Right cardiac atrium (tissue), 5 donors: Measurements from ENCODE around the gene MOGAT1. TPM values are rescaled to one million over a fixed set of nuclear protein-coding genes. Genes with fewer than 3 reads are reported as not detected.

Experiments used
- ATAC-seq, 2 donors: fragments of 200-7000 bp; cut with Tn5 transposase; one replicate each; pipeline versions ENCODE4 v1.8.0 to v1.9.1; 2020; ENCODE audit warnings: moderate library complexity in 2 of 2, mild to moderate bottlenecking in 1 of 2
- DNase-seq, 3 donors: peaks; one replicate each; pipeline ENCODE4 v3.0.0-alpha.2; 2020
- H3K27ac ChIP-seq: one replicate; pipeline ENCODE4 v1.5.1; 2013; ENCODE audit warnings: mild to moderate bottlenecking, low read length, control low read depth, moderate library complexity
- H3K27me3 ChIP-seq: one replicate; pipeline ENCODE4 v1.6.1; 2013; ENCODE audit not compliant: control insufficient read depth, insufficient read depth
- H3K4me1 ChIP-seq: one replicate; pipeline ENCODE4 v1.6.1; 2013; ENCODE audit warnings: low read length; ENCODE audit not compliant: control insufficient read depth, insufficient read depth
- H3K4me3 ChIP-seq: one replicate; pipeline ENCODE4 v1.5.1; 2013; ENCODE audit warnings: low read length, control low read depth
- H3K9me3 ChIP-seq: one replicate; pipeline ENCODE4 v1.6.1; 2013; ENCODE audit warnings: low read length; ENCODE audit not compliant: control insufficient read depth
- WGBS: extraction: QIAGEN DNeasy Blood & Tissue Kit; methylation state at CpG from one replicate; pipeline ENCODE4 v1.1.7; 2013; 5-methylcytosine and 5-hydroxymethylcytosine counted together
- intact Hi-C, 4 donors: fragments of 100-400 bp; cut with DNase I; formaldehyde crosslinking; loops; one replicate each; pipeline versions ENCODE4 v1.11.0 to v1.14.0; 2022 to 2023
- polyA plus RNA-seq: library from polyadenylated mRNA; stranded (reverse); fragments of 200-250 nt; gene quantifications from one replicate; pipeline ENCODE4 v1.2.3, GENCODE V29; 2013
- total RNA-seq, 4 donors: library from RNA; stranded (reverse); fragmentation: NEBNext Ultra II Directional; extraction: Animal tissue kit (Norgen Biotek cat#: 25700); gene quantifications; one replicate each; pipeline ENCODE4 v1.2.1, GENCODE V29; 2021
- donor health status: healthy with polysubstance abuse.
- donor health status: DM: no; HTN: yes; CAD: no.
- donor health status: DM: no; HTN: no; CAD: no.
- donor health status: DM: no; HTN: yes; CAD: no; lungs with severe emphysema.
- donor health status: DM: yes; HTN: yes; CAD: no.

Gene MOGAT1
- total and polyA plus RNA-seq, 5 donors, result 0.16 to 0.59 TPM; not detected in 3

GRCh38 chr2:222756951-222757650, 85.6 kb downstream of the MOGAT1 start:
- no peaks in the 10 kb centered on the region for H3K27me3 ChIP-seq
- peaks cover 3% of the 10 kb centered on the region for H3K4me1 ChIP-seq
- ATAC-seq, result no peak
- intact Hi-C loops, result no loop called here
- WGBS, result 60% methylated on average over 5 of the region's 5 CpGs
- DNase-seq, result no peak
- H3K9me3 ChIP-seq, result no peaks in the 10 kb centered on the region
- H3K27ac ChIP-seq, result no peak overlapping the region
- H3K4me3 ChIP-seq, result no peak overlapping the region

Other genes starting within 250 kb of the MOGAT1 start
- 10 to 100 TPM in 1 of 4 donors, 1 to 10 TPM in 3; 1.8 to 12.8 (median 6.7) TPM for gene SGPP2, start 247.1 kb upstream of the MOGAT1 start, total RNA-seq
- 4.7 TPM for gene SGPP2, start 247.1 kb upstream of the MOGAT1 start, polyA plus RNA-seq
- 10 to 100 TPM; 14.8 to 20.3 (median 16.5) TPM for gene FARSB, start 15.6 kb upstream of the MOGAT1 start, total RNA-seq
- 11.7 TPM for gene FARSB, start 15.6 kb upstream of the MOGAT1 start, polyA plus RNA-seq
- gene ACSL3, start 189.4 kb downstream of the MOGAT1 start, total RNA-seq, result 10 to 100 TPM; 35.2 to 50.4 (median 36.6) TPM
- gene ACSL3, start 189.4 kb downstream of the MOGAT1 start, polyA plus RNA-seq, result 14.4 TPM